K562 (cell line): ENCODE results near the gene MRPL42. TPM values are rescaled to one million over a fixed set of nuclear protein-coding genes. Genes with fewer than 3 reads are reported as not detected.

Experiments
- ATAC-seq: fragments of 200-7000 bp; cut with Tn5 transposase; 3 replicates; pipeline ENCODE4 v1.9.1; 2020; ENCODE audit warnings: moderate library complexity
- BruUV-seq: library from RNA; stranded (reverse); fragments of 400-500 nt; replicated peaks from 2 replicates; lab custom pipeline; 2021; lab: Mats Ljungman, UMichigan
- CTCF ChIA-PET: fragments of 300-600 bp; formaldehyde crosslinking; extraction: SDS; loops from one replicate; lab custom pipeline; 2021; ENCODE audit warnings: low intra/inter-chr PET ratio; lab: Yijun Ruan, JAX
- POLR2A ChIA-PET: fragments of 300-600, 350-650 bp; sonication (Branson Sonifier 250); formaldehyde crosslinking; extraction: SDS; loops from one replicate; lab custom pipeline; 2021; ENCODE audit warnings: antibody characterized with exemption, inconsistent platforms; lab: Yijun Ruan, JAX
- DNase-seq, 4 experiments: peaks; one replicate each; pipeline versions ENCODE4 v3.0.0 to v3.0.0-alpha.2; 2011 to 2018; ENCODE audit warnings: low spot score in 3 of 4, mixed read lengths in 3 of 4; ENCODE audit errors: extremely low read depth in 1 of 4
- FAIRE-seq: peaks from 2 replicates; lab custom pipeline; 2011; peaks lifted over from hg19 to GRCh38; lab: Jason Lieb, UNC
- H2AFZ ChIP-seq: 2 replicates; pipeline ENCODE4 v1.6.0; 2011; ENCODE audit warnings: low read depth, low read length, control low read depth, inconsistent platforms
- H3K27ac ChIP-seq: fragments of 200-600 bp; 3 replicates; pipeline ENCODE4 v1.8.0; 2011; ENCODE audit warnings: low read depth, mild to moderate bottlenecking, control low read depth, inconsistent platforms, low read length, moderate library complexity, mixed read lengths; ENCODE audit errors: extremely low read depth
- H3K27me3 ChIP-seq, 2 experiments: fragments of 300-600 bp in 1 of 2; 2 replicates in 1 of 2; 3 replicates in 1 of 2; pipeline versions ENCODE4 v1.6.0 to v1.8.0; 2011; ENCODE audit warnings: inconsistent platforms in 2 of 2, low read length in 2 of 2, mild to moderate bottlenecking in 1 of 2, mixed read lengths in 1 of 2, moderate library complexity in 1 of 2; ENCODE audit not compliant: control insufficient read depth in 2 of 2, insufficient read depth in 2 of 2
- H3K36me3 ChIP-seq: fragments of 300-600 bp; 3 replicates; pipeline ENCODE4 v1.8.0; 2011; ENCODE audit warnings: mild to moderate bottlenecking, low read length, inconsistent platforms; ENCODE audit not compliant: control insufficient read depth, insufficient read depth
- H3K4me1 ChIP-seq, 2 experiments: fragments of 200-600 bp in 1 of 2; replicated peaks in 1 of 2; 2 replicates in 1 of 2; 3 replicates in 1 of 2; pipeline versions ENCODE4 v1.5.1 to v1.8.0; 2011; ENCODE audit warnings: inconsistent platforms in 2 of 2, low read length in 2 of 2, mild to moderate bottlenecking in 1 of 2, mixed read lengths in 1 of 2, moderate library complexity in 1 of 2; ENCODE audit not compliant: control insufficient read depth in 2 of 2, insufficient read depth in 2 of 2
- H3K4me2 ChIP-seq: 2 replicates; pipeline ENCODE4 v1.6.1; 2011; ENCODE audit warnings: low read length, control low read depth, inconsistent platforms, mixed read lengths; ENCODE audit not compliant: insufficient read depth
- H3K4me3 ChIP-seq: fragments of 200-600 bp; sonication (generic), shearing (Covaris generic); 2 replicates; pipeline ENCODE4 v1.5.1; 2016; ENCODE audit warnings: control low read depth, inconsistent platforms
- H3K79me2 ChIP-seq: fragments of 200-600 bp; 3 replicates; pipeline ENCODE4 v1.8.0; 2011; ENCODE audit warnings: low read length, inconsistent platforms; ENCODE audit not compliant: control insufficient read depth, insufficient read depth
- H3K9ac ChIP-seq, 2 experiments: 2 replicates each; pipeline versions ENCODE4 v1.6.0 to v1.6.1; 2011; ENCODE audit warnings: low read depth in 2 of 2, low read length in 2 of 2, control low read depth in 1 of 2, inconsistent platforms in 1 of 2, mild to moderate bottlenecking in 1 of 2, mixed read lengths in 1 of 2; ENCODE audit not compliant: insufficient read depth in 1 of 2
- H3K9me1 ChIP-seq: one replicate; pipeline ENCODE4 v1.6.0; 2011; ENCODE audit warnings: inconsistent platforms, mild to moderate bottlenecking, low read length, moderate library complexity; ENCODE audit not compliant: control insufficient read depth, insufficient read depth
- H3K9me3 ChIP-seq: replicated peaks from 2 replicates; pipeline ENCODE4 v1.5.1; 2011; ENCODE audit warnings: low read depth, low read length, inconsistent platforms; ENCODE audit not compliant: control insufficient read depth, insufficient read depth
- H4K20me1 ChIP-seq: replicated peaks from 2 replicates; pipeline ENCODE4 v1.6.1; 2011; ENCODE audit warnings: low read length, inconsistent platforms, mixed read lengths; ENCODE audit not compliant: control insufficient read depth, insufficient read depth
- ADNP ChIP-seq: fragments of 200-800 bp; sonication (Bioruptor generic); IDR thresholded peaks from 2 replicates; pipeline ENCODE4 v1.6.1; 2016; ENCODE audit warnings: missing genetic modification characterization, missing compliant biosample characterization
- BRF1 ChIP-seq: IDR thresholded peaks from 3 replicates; pipeline ENCODE4 v1.6.1; 2011; ENCODE audit warnings: borderline replicate concordance, mild to moderate bottlenecking; ENCODE audit not compliant: insufficient read length; ENCODE audit errors: extremely low read depth
- CBFA2T3 ChIP-seq: fragments of 450-650 bp; IDR thresholded peaks from 2 replicates; pipeline ENCODE4 v1.6.1; 2017
- KHSRP ChIP-seq: fragments of 450-650 bp; IDR thresholded peaks from 2 replicates; pipeline ENCODE4 v1.6.1; 2017
- MCM5 ChIP-seq: fragments of 450-650 bp; IDR thresholded peaks from 2 replicates; pipeline ENCODE4 v1.6.1; 2016; ENCODE audit warnings: low read depth
- MNT ChIP-seq, 2 experiments: fragments of 450-650 bp; conservative IDR thresholded peaks; 2 replicates each; pipeline ENCODE4 v1.6.1; 2017; ENCODE audit warnings: mild to moderate bottlenecking in 2 of 2, moderate library complexity in 2 of 2
- MTA3 ChIP-seq: fragments of 450-650 bp; formaldehyde crosslinking; IDR thresholded peaks from 2 replicates; pipeline ENCODE4 v1.6.1; 2017; ENCODE audit warnings: mild to moderate bottlenecking, borderline replicate concordance
- POLR3G ChIP-seq: IDR thresholded peaks from 2 replicates; pipeline ENCODE4 v1.6.1; 2011; ENCODE audit not compliant: insufficient read length, insufficient replicate concordance; ENCODE audit errors: extremely low read depth
- PRPF4 ChIP-seq: fragments of 200-400 bp; formaldehyde crosslinking; IDR thresholded peaks from one replicate; pipeline ENCODE4 v1.6.1; 2017; ENCODE audit warnings: low read length, low read depth, mild to moderate bottlenecking; ENCODE audit not compliant: insufficient read depth, poor library complexity, severe bottlenecking
- RCOR1 ChIP-seq, 2 experiments: IDR thresholded peaks; 2 replicates each; pipeline ENCODE4 v1.6.1; 2012; ENCODE audit warnings: low read depth in 2 of 2, low read length in 2 of 2, borderline replicate concordance in 1 of 2, improper control_type of control experiment in 1 of 2
- SRSF1 ChIP-seq: fragments of 200-400 bp; formaldehyde crosslinking; IDR thresholded peaks from 2 replicates; pipeline ENCODE4 v1.6.1; 2017; ENCODE audit warnings: mild to moderate bottlenecking, low read depth, low read length, moderate library complexity
- ZBTB12 ChIP-seq: fragments of 250-450 bp; sonication (Bioruptor Pico); IDR thresholded peaks from 2 replicates; pipeline ENCODE4 v1.4.0; 2020
- ZSCAN32 ChIP-seq: fragments of 450-650 bp; formaldehyde crosslinking; IDR thresholded peaks from 2 replicates; pipeline ENCODE4 v1.4.0; 2020; ENCODE audit warnings: mild to moderate bottlenecking, moderate library complexity
- WGBS: fragments of 100-300 bp; shearing (Covaris generic); methylation state at CpG from one replicate; pipeline ENCODE4 v1.1.6; 2016; ENCODE audit warnings: low coverage, mixed read lengths; ENCODE audit not compliant: insufficient coverage; ENCODE audit errors: missing lambda C conversion rate; 5-methylcytosine and 5-hydroxymethylcytosine counted together
- in situ Hi-C: fragments of 300-500 bp; cut with MboI; formaldehyde crosslinking; loops from 4 replicates; pipeline ENCODE4 v1.15.0; 2018; ENCODE audit warnings: inconsistent platforms, mixed read lengths
- intact Hi-C: fragments of 100-400 bp; cut with micrococcal nuclease; formaldehyde crosslinking; loops from 2 replicates; pipeline ENCODE4 v1.14.2; 2022
- polyA plus RNA-seq, 8 experiments: library from polyadenylated mRNA; depleted of rRNA in 4 of 8; stranded (reverse) in 5 of 8; unstranded in 3 of 8; fragments of >200 nt; fragmentation: Nextera tagmentation in 2 of 8; fragmentation: Illumina TruSeq in 1 of 8; extraction: Ambion mirVana in 2 of 8; extraction: Trizol in 1 of 8; gene quantifications; 2 replicates each; pipeline versions ENCODE4 v1.2.1 to v1.2.3, GENCODE V29; 2011 to 2014; ENCODE audit warnings: inconsistent platforms in 1 of 8, missing spikeins in 1 of 8
- total RNA-seq, 7 experiments: library from RNA; depleted of rRNA in 6 of 7; stranded (reverse); fragments of >200 nt in 6 of 7; fragmentation: Illumina TruSeq in 2 of 7; extraction: Trizol in 2 of 7; gene quantifications; 2 replicates each; pipeline versions ENCODE4 v1.2.1 to v1.2.3, GENCODE V29; 2011 to 2021; ENCODE audit warnings: low replicate concordance in 1 of 7
- TF ChIP-seq, protein P1 (sequence below): fragments of 450-650 bp; IDR thresholded peaks from 2 replicates; pipeline ENCODE4 v1.6.1; 2017; ENCODE audit warnings: antibody characterized with exemption
- TF ChIP-seq, protein P2 (sequence below): fragments of 250-450 bp; sonication (Bioruptor Pico); IDR thresholded peaks from 2 replicates; pipeline ENCODE4 v1.8.0; 2022; ENCODE audit warnings: inconsistent platforms, mild to moderate bottlenecking, moderate library complexity, borderline replicate concordance

MRPL42 gene
- total and polyA plus RNA-seq, 9 of the 15 experiments (the other 6 are each of a cell fraction or from before 2014, with no cell fraction given): 104 to 806 (median 218) TPM

- Histone ChIP-seq H3K4me2 (no peak overlapping the region), H4K20me1 (no peaks in the 10 kb centered on the region), H3K27me3 (no peaks in the 10 kb centered on the region), H3K9me1 (no peaks in the 10 kb centered on the region), H3K4me3 (no peak overlapping the region), H3K79me2 (no peaks in the 10 kb centered on the region), H3K9me3 (no peaks in the 10 kb centered on the region), H3K36me3 (peaks cover 28% of the 10 kb centered on the region; the same call in 2 of the 3 replicates), H3K4me1 (peaks cover 11 to 15% of the 10 kb centered on the region in 2 experiments), H3K27ac (peak overlapping the region; percentile 17; the same call in 1 of the 3 replicates), H2AFZ (0 out of 2 replicates have a peak overlapping the region, but pooled peaks have one; percentile 14), H3K9ac (no peak overlapping the region; a peak in 2 of 4 replicates)
- CTCF ChIA-PET: interaction anchor here (1.0 kb wide), 1 partner anchor 61 kb away, joined by 3 read pairs; no protein-coding TSS in a partner anchor
- FAIRE-seq: peak; percentile 68
- POLR2A ChIA-PET: interaction anchor here (0.6 to 0.9 kb wide), 2 partner anchors 18 to 150 kb away, joined by 3 to 5 read pairs; no protein-coding TSS in a partner anchor
- 12% methylated on average over 6 of the region's 6 CpGs for WGBS
- in situ Hi-C loops: no loop called here
- peak; percentile 33 to 64 (median 46) for DNase-seq
- BruUV-seq: no TSS peak
- intact Hi-C loops: loop anchor here (10.0 kb wide), 1 partner anchor 569 kb away; no protein-coding TSS in a partner anchor
- ATAC-seq: peak; percentile 88
- TF ChIP-seq ZBTB12 (CRISPR knock-in tag) (no peak), ZSCAN32 (CRISPR knock-in tag) (no peak), POLR3G (no peak), MNT (conservative IDR thresholded peaks at IDR 0.05) (no peak), ADNP (tag) (no peak), MTA3 (no peak), PRPF4 (no peak), MCM5 (no peak), BRF1 (no peak), RCOR1 (IDR thresholded peaks at IDR 0.05; ENCODE audit: borderline replicate concordance in 1 of 2, low read depth in 2 of 2, low read length in 2 of 2) (no peak), KHSRP (no peak), SRSF1 (no peak), CBFA2T3 (peak; percentile 71)
- TF ChIP-seq, protein P1, sequence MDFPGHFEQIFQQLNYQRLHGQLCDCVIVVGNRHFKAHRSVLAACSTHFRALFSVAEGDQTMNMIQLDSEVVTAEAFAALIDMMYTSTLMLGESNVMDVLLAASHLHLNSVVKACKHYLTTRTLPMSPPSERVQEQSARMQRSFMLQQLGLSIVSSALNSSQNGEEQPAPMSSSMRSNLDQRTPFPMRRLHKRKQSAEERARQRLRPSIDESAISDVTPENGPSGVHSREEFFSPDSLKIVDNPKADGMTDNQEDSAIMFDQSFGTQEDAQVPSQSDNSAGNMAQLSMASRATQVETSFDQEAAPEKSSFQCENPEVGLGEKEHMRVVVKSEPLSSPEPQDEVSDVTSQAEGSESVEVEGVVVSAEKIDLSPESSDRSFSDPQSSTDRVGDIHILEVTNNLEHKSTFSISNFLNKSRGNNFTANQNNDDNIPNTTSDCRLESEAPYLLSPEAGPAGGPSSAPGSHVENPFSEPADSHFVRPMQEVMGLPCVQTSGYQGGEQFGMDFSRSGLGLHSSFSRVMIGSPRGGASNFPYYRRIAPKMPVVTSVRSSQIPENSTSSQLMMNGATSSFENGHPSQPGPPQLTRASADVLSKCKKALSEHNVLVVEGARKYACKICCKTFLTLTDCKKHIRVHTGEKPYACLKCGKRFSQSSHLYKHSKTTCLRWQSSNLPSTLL: no peak
- TF ChIP-seq, protein P2, sequence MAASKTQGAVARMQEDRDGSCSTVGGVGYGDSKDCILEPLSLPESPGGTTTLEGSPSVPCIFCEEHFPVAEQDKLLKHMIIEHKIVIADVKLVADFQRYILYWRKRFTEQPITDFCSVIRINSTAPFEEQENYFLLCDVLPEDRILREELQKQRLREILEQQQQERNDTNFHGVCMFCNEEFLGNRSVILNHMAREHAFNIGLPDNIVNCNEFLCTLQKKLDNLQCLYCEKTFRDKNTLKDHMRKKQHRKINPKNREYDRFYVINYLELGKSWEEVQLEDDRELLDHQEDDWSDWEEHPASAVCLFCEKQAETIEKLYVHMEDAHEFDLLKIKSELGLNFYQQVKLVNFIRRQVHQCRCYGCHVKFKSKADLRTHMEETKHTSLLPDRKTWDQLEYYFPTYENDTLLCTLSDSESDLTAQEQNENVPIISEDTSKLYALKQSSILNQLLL: no peak
These were observed 96.7 kb downstream of the MRPL42 start for GRCh38 chr12:93563807-93564538.
